Mesendoderm (in vitro differentiated cells): ENCODE results near the gene LRP10.

Source experiments
- DNase-seq: peaks from one replicate; pipeline ENCODE4 v3.0.0; 2013
- H2AK5ac ChIP-seq: 2 replicates; pipeline ENCODE4 v1.6.1; 2013; ENCODE audit warnings: low read length, inconsistent platforms
- H2BK120ac ChIP-seq: 2 replicates; pipeline ENCODE4 v1.6.1; 2013; ENCODE audit warnings: low read depth, mild to moderate bottlenecking, low read length, moderate library complexity, mixed read lengths
- H2BK15ac ChIP-seq: replicated peaks from 2 replicates; pipeline ENCODE4 v1.6.1; 2013; ENCODE audit warnings: low read depth, mild to moderate bottlenecking, moderate library complexity
- H2BK5ac ChIP-seq: 2 replicates; pipeline ENCODE4 v1.6.1; 2013; ENCODE audit warnings: low read length, inconsistent platforms
- H3K18ac ChIP-seq: 2 replicates; pipeline ENCODE4 v1.6.1; 2013; ENCODE audit warnings: mild to moderate bottlenecking, low read length, mixed read lengths
- H3K23ac ChIP-seq: one replicate; pipeline ENCODE4 v1.6.1; 2013; ENCODE audit warnings: low read length
- H3K27ac ChIP-seq: 2 replicates; pipeline ENCODE4 v1.5.1; 2013; ENCODE audit warnings: low read depth, mild to moderate bottlenecking, inconsistent platforms, low read length, moderate library complexity
- H3K27me3 ChIP-seq: 2 replicates; pipeline ENCODE4 v1.6.1; 2013; ENCODE audit warnings: low read length, control low read depth, mild to moderate bottlenecking, inconsistent platforms; ENCODE audit not compliant: insufficient read depth, poor library complexity
- H3K36me3 ChIP-seq: 2 replicates; pipeline ENCODE4 v1.6.1; 2013; ENCODE audit warnings: low read length, inconsistent platforms; ENCODE audit not compliant: control insufficient read depth, insufficient read depth
- H3K4ac ChIP-seq: one replicate; pipeline ENCODE4 v1.6.1; 2013; ENCODE audit warnings: low read depth, mild to moderate bottlenecking, low read length, moderate library complexity
- H3K4me1 ChIP-seq: 2 replicates; pipeline ENCODE4 v1.6.1; 2013; ENCODE audit warnings: low read depth, low read length, inconsistent platforms; ENCODE audit not compliant: control insufficient read depth
- H3K4me2 ChIP-seq: 2 replicates; pipeline ENCODE4 v1.6.1; 2013; ENCODE audit warnings: low read length
- H3K4me3 ChIP-seq: 2 replicates; pipeline ENCODE4 v1.5.1; 2013; ENCODE audit warnings: mild to moderate bottlenecking, low read length
- H3K56ac ChIP-seq: one replicate; pipeline ENCODE4 v1.6.1; 2013; ENCODE audit warnings: low read length
- H3K79me1 ChIP-seq: 2 replicates; pipeline ENCODE4 v1.6.1; 2013; ENCODE audit warnings: low read length, inconsistent platforms
- H3K79me2 ChIP-seq: 2 replicates; pipeline ENCODE4 v1.6.1; 2013; ENCODE audit warnings: mild to moderate bottlenecking, low read length; ENCODE audit not compliant: control insufficient read depth, insufficient read depth
- H3K9ac ChIP-seq: 2 replicates; pipeline ENCODE4 v1.6.1; 2013; ENCODE audit warnings: low read length, inconsistent platforms
- H4K5ac ChIP-seq: one replicate; pipeline ENCODE4 v1.6.1; 2013; ENCODE audit warnings: low read length
- H4K8ac ChIP-seq: one replicate; pipeline ENCODE4 v1.6.1; 2013; ENCODE audit warnings: low read depth, mild to moderate bottlenecking, control low read depth, low read length, moderate library complexity
- WGBS: extraction: QIAGEN DNeasy Blood & Tissue Kit; methylation state at CpG from one replicate; pipeline ENCODE4 v1.1.7; 2013; ENCODE audit warnings: low lambda C conversion rate, missing lambda C conversion rate; ENCODE audit not compliant: insufficient coverage; ENCODE audit errors: extremely low coverage; 5-methylcytosine and 5-hydroxymethylcytosine counted together

The LRP10 gene

GRCh38 chr14:22837114-22837749, 34.3 kb upstream of the LRP10 start:
- Histone ChIP-seq H3K27me3 (no peaks in the 10 kb centered on the region), H2BK5ac (peak overlapping the region; percentile 16), H4K8ac (peak overlapping the region; percentile 65), H3K4ac (peak overlapping the region; percentile 88), H3K4me3 (peak overlapping the region; percentile 86), H3K23ac (peak overlapping the region; percentile 100), H2BK120ac (peak overlapping the region; percentile 47), H3K4me1 (peaks cover 12% of the 10 kb centered on the region), H3K18ac (peak overlapping the region; percentile 84), H3K79me1 (peaks cover 19% of the 10 kb centered on the region), H3K36me3 (peaks cover 10% of the 10 kb centered on the region), H3K27ac (peak overlapping the region; percentile 92), H2BK15ac (no peak overlapping the region), H3K4me2 (peak overlapping the region; percentile 95), H3K79me2 (peaks cover 33% of the 10 kb centered on the region), H3K56ac (peak overlapping the region; percentile 98), H3K9ac (peak overlapping the region; percentile 99), H2AK5ac (no peak overlapping the region), H4K5ac (no peak overlapping the region)
- DNase-seq = peak; percentile 67
- no CpG with 5 or more reads among the region's 57 CpGs for WGBS

GRCh38 chr14:22837750-22838538, 33.6 kb upstream of the LRP10 start:
- Histone ChIP-seq H4K5ac (no peak overlapping the region), H2AK5ac (peak overlapping the region; percentile 3), H3K36me3 (peaks cover 17% of the 10 kb centered on the region), H2BK120ac (peak overlapping the region; percentile 47), H3K27ac (peak overlapping the region; percentile 92), H3K56ac (peak overlapping the region; percentile 98), H3K4ac (peak overlapping the region; percentile 88), H2BK5ac (peak overlapping the region; percentile 55), H3K4me1 (peaks cover 12% of the 10 kb centered on the region), H4K8ac (peak overlapping the region; percentile 65), H3K4me3 (peak overlapping the region; percentile 86), H3K27me3 (no peaks in the 10 kb centered on the region), H3K79me2 (peaks cover 33% of the 10 kb centered on the region), H3K4me2 (peak overlapping the region; percentile 95), H3K9ac (peak overlapping the region; percentile 99), H3K79me1 (peaks cover 23% of the 10 kb centered on the region), H2BK15ac (no peak overlapping the region), H3K23ac (no peak overlapping the region), H3K18ac (peak overlapping the region; percentile 84)
- WGBS = no CpG with 5 or more reads among the region's 25 CpGs
- peak; percentile 70 for DNase-seq

GRCh38 chr14:22838631-22839041, 32.9 kb upstream of the LRP10 start:
- Histone ChIP-seq H3K9ac (peak overlapping the region; percentile 99), H3K23ac (no peak overlapping the region), H3K4me1 (peaks cover 12% of the 10 kb centered on the region), H4K8ac (no peak overlapping the region), H2AK5ac (peak overlapping the region; percentile 29), H3K79me2 (peaks cover 33% of the 10 kb centered on the region), H3K27me3 (no peaks in the 10 kb centered on the region), H3K4me2 (peak overlapping the region; percentile 95), H3K56ac (peak overlapping the region; percentile 98), H3K36me3 (peaks cover 22% of the 10 kb centered on the region), H4K5ac (no peak overlapping the region), H3K18ac (peak overlapping the region; percentile 84), H2BK15ac (no peak overlapping the region), H3K79me1 (peaks cover 23% of the 10 kb centered on the region), H3K4me3 (peak overlapping the region; percentile 86), H2BK5ac (peak overlapping the region; percentile 37), H3K27ac (peak overlapping the region; percentile 92), H3K4ac (peak overlapping the region; percentile 88), H2BK120ac (no peak overlapping the region)
- peak; percentile 49 for DNase-seq
- no CpG with 5 or more reads among the region's 6 CpGs for WGBS

- H3K56ac ChIP-seq = peak overlapping the region; percentile 98
- peaks cover 33% of the 10 kb centered on the region for H3K79me2 ChIP-seq
- peak overlapping the region; percentile 99 for H3K9ac ChIP-seq
- H3K4ac ChIP-seq = no peak overlapping the region
- H2BK15ac ChIP-seq = no peak overlapping the region
- DNase-seq = peak; percentile 54
- H3K4me3 ChIP-seq = no peak overlapping the region
- H3K18ac ChIP-seq = peak overlapping the region; percentile 84
- no peak overlapping the region for H4K5ac ChIP-seq
- WGBS = no CpG with 5 or more reads among the region's 6 CpGs
- H3K36me3 ChIP-seq = peaks cover 23% of the 10 kb centered on the region
- no peak overlapping the region for H4K8ac ChIP-seq
- no peak overlapping the region for H2BK5ac ChIP-seq
- no peak overlapping the region for H3K27ac ChIP-seq
- no peaks in the 10 kb centered on the region for H3K27me3 ChIP-seq
- peak overlapping the region; percentile 4 for H2AK5ac ChIP-seq
- peaks cover 23% of the 10 kb centered on the region for H3K79me1 ChIP-seq
- no peak overlapping the region for H2BK120ac ChIP-seq
- H3K4me2 ChIP-seq = peak overlapping the region; percentile 95
- peaks cover 12% of the 10 kb centered on the region for H3K4me1 ChIP-seq
- peak overlapping the region; percentile 30 for H3K23ac ChIP-seq
Observed at GRCh38 chr14:22839159-22839779, 32.3 kb upstream of the LRP10 start.

- Histone ChIP-seq H3K79me2 (peaks cover 33% of the 10 kb centered on the region), H3K27me3 (no peaks in the 10 kb centered on the region), H3K4me3 (no peak overlapping the region), H3K4ac (no peak overlapping the region), H2BK15ac (no peak overlapping the region), H4K8ac (no peak overlapping the region), H3K9ac (no peak overlapping the region), H3K23ac (no peak overlapping the region), H3K36me3 (peaks cover 34% of the 10 kb centered on the region), H2BK5ac (no peak overlapping the region), H4K5ac (no peak overlapping the region), H3K79me1 (peaks cover 23% of the 10 kb centered on the region), H3K18ac (no peak overlapping the region), H2AK5ac (no peak overlapping the region), H3K4me2 (no peak overlapping the region), H3K56ac (no peak overlapping the region), H3K27ac (no peak overlapping the region), H3K4me1 (peaks cover 10% of the 10 kb centered on the region), H2BK120ac (no peak overlapping the region)
- DNase-seq = no peak
- no CpG with 5 or more reads among the region's 9 CpGs for WGBS
Observed at GRCh38 chr14:22841311-22841710, 30.2 kb upstream of the LRP10 start.
